Right lobe of liver (tissue), 6 donors: Measurements from ENCODE around the gene OPN1LW. TPM values are rescaled to one million over a fixed set of nuclear protein-coding genes. Genes with fewer than 3 reads are reported as not detected.
A peak's percentile ranks its signal among the peaks of the same experiment; 100 is the strongest.
"Not testable (repeated sequence)": the region's sequence is repeated elsewhere in the genome, so short reads cannot be mapped to it uniquely, and the experiment has no call there.

Source experiments
- ATAC-seq, 4 donors: fragments of 200-7000 bp; cut with Tn5 transposase; one replicate each; pipeline ENCODE4 v1.9.1; 2020; ENCODE audit warnings: mild to moderate bottlenecking in 4 of 4, moderate library complexity in 4 of 4
- DNase-seq, 3 donors: peaks; one replicate each; pipeline ENCODE4 v3.0.0-alpha.2; 2020
- H3K27ac ChIP-seq, 3 donors: fragments of 200-600 bp; one replicate each; pipeline ENCODE4 v1.8.0; 2022
- H3K27me3 ChIP-seq, 2 donors: fragments of 200-600 bp; one replicate each; pipeline ENCODE4 v1.8.0; 2022
- H3K36me3 ChIP-seq, 4 donors: fragments of 200-600 bp; sonication (generic) in 1 of 4; one replicate each; pipeline versions ENCODE4 v1.5.1 to v1.8.0; 2017 to 2022; ENCODE audit warnings: control low read depth in 1 of 4
- H3K4me1 ChIP-seq, 4 donors: fragments of 200-600 bp; sonication (generic) in 1 of 4; one replicate each; pipeline versions ENCODE4 v1.5.1 to v1.8.0; 2017 to 2022; ENCODE audit warnings: control low read depth in 1 of 4
- H3K4me3 ChIP-seq, 3 donors: fragments of 200-600 bp; one replicate each; pipeline ENCODE4 v1.8.0; 2022
- H3K9me3 ChIP-seq, 4 donors: fragments of 200-600 bp; sonication (generic) in 1 of 4; one replicate each; pipeline versions ENCODE4 v1.5.1 to v1.8.0; 2017 to 2022; ENCODE audit warnings: control low read depth in 1 of 4
- CTCF ChIP-seq, 4 donors: fragments of 200-600 bp in 3 of 4; fragments of 450-650 bp in 1 of 4; IDR thresholded peaks; one replicate each; pipeline versions ENCODE4 v1.5.1 to v1.8.0; 2016 to 2022; ENCODE audit warnings: antibody characterized with exemption in 4 of 4, mild to moderate bottlenecking in 2 of 4
- POLR2A ChIP-seq: fragments of 450-650 bp; IDR thresholded peaks from one replicate; pipeline ENCODE4 v1.6.1; 2017; ENCODE audit warnings: antibody characterized with exemption, mild to moderate bottlenecking
- WGBS: methylation state at CpG from one replicate; pipeline ENCODE4 v1.1.6; 2018; ENCODE audit warnings: low coverage, low lambda C conversion rate; ENCODE audit not compliant: insufficient coverage; ENCODE audit errors: missing lambda C conversion rate; 5-methylcytosine and 5-hydroxymethylcytosine counted together
- intact Hi-C, 2 donors: fragments of 100-400 bp; cut with DNase I; formaldehyde crosslinking; loops; one replicate each; pipeline versions ENCODE4 v1.11.2 to v1.14.1; 2022
- total RNA-seq, 6 experiments: library from RNA; depleted of rRNA in 2 of 6; stranded (reverse); fragments of >200 nt in 2 of 6; fragmentation: NEBNext Ultra II Directional in 3 of 6; extraction: Animal tissue kit (Norgen Biotek cat#: 25700) in 3 of 6; gene quantifications; one replicate each; pipeline versions ENCODE4 v1.1.0 to v1.2.4, GENCODE V29; 2016 to 2023
- donor health status: DM: no; HTN: yes; CAD: no.
- donor health status: DM: no; HTN: no; CAD: no.
- donor health status: DM: no; HTN: no; CAD: no.
- donor health status: DM: no; HTN: yes; CAD: no.
- donor health status: DM: no; HTN: yes; CAD: no.

OPN1LW gene
- total RNA-seq, 6 experiments from 2014 or later: not detected

- intact Hi-C loops: no loop called here
- no peak for ATAC-seq
These were observed 1.7 kb upstream of the OPN1LW start for GRCh38 chrX:154142386-154142785.

DNA sequence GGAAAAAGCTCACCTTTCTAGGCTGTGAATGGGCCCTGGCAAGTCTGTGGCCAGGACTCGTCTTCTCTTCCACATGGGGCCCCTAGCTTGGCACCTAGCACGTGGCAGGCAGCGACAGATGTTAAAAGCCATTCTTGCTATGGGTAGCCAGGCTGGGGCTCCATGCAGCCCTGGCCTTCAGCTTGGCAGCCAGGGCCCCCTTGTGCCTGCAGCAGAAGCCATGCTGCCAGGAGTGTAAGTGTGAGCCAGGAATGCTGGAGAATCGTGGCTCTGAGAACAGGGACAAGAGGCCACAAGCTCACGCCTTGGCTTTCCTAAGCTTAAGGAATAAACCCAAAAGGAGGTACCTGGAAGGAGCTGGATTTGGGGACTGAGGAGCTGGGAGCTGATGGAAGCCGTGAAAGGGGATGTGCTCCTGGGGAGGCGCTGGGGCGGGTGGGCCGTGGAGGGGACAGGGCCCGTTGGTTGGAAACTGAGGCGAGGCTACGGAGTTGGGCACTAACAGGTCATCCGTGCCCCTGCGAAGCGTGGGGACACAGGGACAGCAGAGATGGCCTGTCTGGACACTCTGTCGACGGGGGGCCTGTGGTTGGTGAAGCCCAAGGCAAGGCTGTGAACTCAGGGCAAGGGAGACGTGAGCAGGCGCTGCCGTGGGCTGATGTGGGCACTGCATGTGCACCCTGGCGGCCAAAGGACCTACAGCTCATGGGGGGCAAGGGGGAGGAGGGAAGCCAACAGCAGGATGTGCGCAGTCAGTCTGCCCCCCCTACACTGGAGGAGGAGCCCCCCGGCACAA lies 895 bp upstream of the OPN1LW start:
- Histone ChIP-seq H3K27ac (no peak overlapping the region), H3K4me3 (no peak overlapping the region), H3K4me1 (no peaks in the 10 kb centered on the region), H3K9me3 (no peaks in the 10 kb centered on the region), H3K36me3 (no peaks in the 10 kb centered on the region), H3K27me3 (no peaks in the 10 kb centered on the region)
- ATAC-seq (no peak), DNase-seq (peak in 2 of 3 donors; percentile 24 to 25)
- intact Hi-C loops: no loop called here
- 76% methylated on average over 10 of the region's 23 CpGs for WGBS
- TF ChIP-seq CTCF (IDR thresholded peaks at IDR 0.05): no peak
- TF ChIP-seq POLR2A: no peak

More at GRCh38 chrX:154142386-154142785, 1.7 kb upstream of the OPN1LW start:
- Histone ChIP-seq H3K4me3 (no peak overlapping the region), H3K9me3 (no peaks in the 10 kb centered on the region), H3K4me1 (no peaks in the 10 kb centered on the region), H3K36me3 (no peaks in the 10 kb centered on the region), H3K27me3 (no peaks in the 10 kb centered on the region), H3K27ac (no peak overlapping the region)
- TF ChIP-seq POLR2A (no peak), CTCF (IDR thresholded peaks at IDR 0.05) (no peak)
- 73% methylated on average over 7 of the region's 8 CpGs for WGBS
- DNase-seq: no peak

DNA sequence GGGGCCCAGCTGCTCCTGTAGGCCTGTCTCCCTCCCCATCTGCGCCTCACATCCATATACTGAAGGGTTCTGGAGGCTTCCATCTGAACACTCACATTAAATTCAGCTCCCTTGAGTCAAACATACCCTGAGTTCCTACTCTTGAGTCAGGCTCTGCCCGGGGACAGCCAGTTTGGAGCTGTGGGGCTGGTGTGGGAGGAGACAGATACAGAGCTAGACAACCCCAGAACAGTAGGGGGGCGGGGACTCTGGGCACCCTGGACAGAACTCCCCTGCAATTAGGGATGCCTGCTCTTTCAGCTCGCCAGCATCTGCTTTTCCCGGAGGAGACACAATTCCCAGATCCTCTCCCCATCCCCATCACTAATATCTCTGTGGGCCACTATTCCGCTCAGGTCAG lies 7.0 kb downstream of the OPN1LW start:
- DNase-seq, H3K36me3 ChIP-seq, H3K9me3 ChIP-seq, ATAC-seq, intact Hi-C loops, H3K4me3 ChIP-seq, H3K27ac ChIP-seq, H3K4me1 ChIP-seq, H3K27me3 ChIP-seq: not testable (repeated sequence)
- no CpG with 5 or more reads among the region's 6 CpGs for WGBS

DNA sequence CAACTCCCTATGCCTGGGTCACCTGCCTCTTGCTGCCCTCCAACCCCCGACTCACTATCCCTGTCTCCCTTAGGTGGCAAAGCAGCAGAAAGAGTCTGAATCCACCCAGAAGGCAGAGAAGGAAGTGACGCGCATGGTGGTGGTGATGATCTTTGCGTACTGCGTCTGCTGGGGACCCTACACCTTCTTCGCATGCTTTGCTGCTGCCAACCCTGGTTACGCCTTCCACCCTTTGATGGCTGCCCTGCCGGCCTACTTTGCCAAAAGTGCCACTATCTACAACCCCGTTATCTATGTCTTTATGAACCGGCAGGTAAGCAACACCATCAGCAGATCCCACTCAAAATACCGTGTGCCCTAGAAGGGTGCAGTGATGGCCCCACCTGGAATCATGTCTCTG lies 12.2 kb downstream of the OPN1LW start:
- DNase-seq: peak in 2 of 3 donors; percentile 14 to 40
- H3K27me3 ChIP-seq, H3K27ac ChIP-seq, ATAC-seq, H3K36me3 ChIP-seq, H3K4me1 ChIP-seq, H3K4me3 ChIP-seq, H3K9me3 ChIP-seq, intact Hi-C loops: not testable (repeated sequence)
- 92% methylated on average over 7 of the region's 11 CpGs for WGBS

GRCh38 chrX:154157207-154157606 lies 13.2 kb downstream of the OPN1LW start:
- H3K9me3 ChIP-seq, H3K4me1 ChIP-seq, H3K27me3 ChIP-seq, H3K36me3 ChIP-seq, H3K27ac ChIP-seq, DNase-seq, H3K4me3 ChIP-seq, intact Hi-C loops: not testable (repeated sequence)
- peak in 3 of 4 donors; percentile 58 to 71 (median 70) for ATAC-seq
- WGBS: no CpG with 5 or more reads among the region's 2 CpGs

DNA sequence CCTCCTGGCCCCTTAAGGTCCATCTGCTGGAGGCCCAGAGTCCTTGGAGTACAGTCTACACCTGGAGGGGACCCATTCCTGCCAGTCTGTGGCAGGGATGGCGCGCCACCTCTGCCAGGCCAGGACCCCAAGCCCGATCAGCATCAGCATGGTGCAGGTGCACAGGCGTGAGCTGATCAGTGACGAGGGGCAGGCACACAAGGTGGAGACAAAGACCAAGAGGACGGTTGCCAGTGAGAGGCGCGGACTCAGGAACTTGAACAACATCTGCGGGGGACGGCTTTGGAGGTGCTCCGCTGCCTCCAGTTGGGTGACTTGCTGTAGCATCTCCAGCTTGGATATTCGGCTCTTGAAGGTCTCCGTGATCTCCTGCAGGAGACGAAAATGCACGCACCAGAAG lies 15.3 kb downstream of the OPN1LW start:
- H3K36me3 ChIP-seq, H3K4me3 ChIP-seq, DNase-seq, intact Hi-C loops, H3K4me1 ChIP-seq, H3K27ac ChIP-seq, ATAC-seq, H3K27me3 ChIP-seq, H3K9me3 ChIP-seq: not testable (repeated sequence)
- no CpG with 5 or more reads among the region's 15 CpGs for WGBS

- H3K4me1 ChIP-seq, H3K27me3 ChIP-seq, DNase-seq, H3K9me3 ChIP-seq, H3K27ac ChIP-seq, intact Hi-C loops, H3K4me3 ChIP-seq, H3K36me3 ChIP-seq, ATAC-seq: not testable (repeated sequence)
- no CpG with 5 or more reads among the region's 8 CpGs for WGBS
These were observed 20.9 kb downstream of the OPN1LW start for GRCh38 chrX:154164902-154165301.

GRCh38 chrX:154168384-154168783 lies 24.3 kb downstream of the OPN1LW start:
- intact Hi-C loops, H3K36me3 ChIP-seq, H3K27ac ChIP-seq, H3K9me3 ChIP-seq, H3K4me3 ChIP-seq, H3K27me3 ChIP-seq, H3K4me1 ChIP-seq, DNase-seq: not testable (repeated sequence)
- WGBS: no CpG with 5 or more reads among the region's 13 CpGs
- ATAC-seq: peak in 2 of 4 donors; percentile 35 to 36

DNA sequence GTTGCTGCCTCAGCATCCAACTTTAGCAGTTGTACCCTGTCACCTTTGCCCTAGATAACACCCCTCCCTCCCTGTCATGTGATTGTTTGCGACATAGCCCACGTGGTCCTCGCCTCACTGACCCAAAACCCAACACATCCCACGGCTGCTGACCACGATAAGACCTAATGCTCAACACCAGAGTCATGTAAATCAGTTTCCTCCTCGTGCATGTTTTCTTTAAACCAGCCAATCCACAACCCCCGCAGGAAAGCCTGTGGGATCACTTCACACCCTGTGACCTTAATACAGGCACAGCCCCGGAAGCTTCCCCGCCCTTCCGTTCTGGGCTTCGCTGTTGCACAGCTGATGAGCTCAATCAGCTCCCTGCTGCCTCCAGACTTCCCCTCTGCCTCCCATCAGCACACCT lies 28.5 kb downstream of the OPN1LW start:
- H3K9me3 ChIP-seq, DNase-seq, intact Hi-C loops, H3K36me3 ChIP-seq, H3K4me3 ChIP-seq, H3K4me1 ChIP-seq, H3K27ac ChIP-seq, H3K27me3 ChIP-seq: not testable (repeated sequence)
- WGBS: no CpG with 5 or more reads among the region's 11 CpGs
- ATAC-seq: peak; percentile 33 to 89 (median 84)

DNA sequence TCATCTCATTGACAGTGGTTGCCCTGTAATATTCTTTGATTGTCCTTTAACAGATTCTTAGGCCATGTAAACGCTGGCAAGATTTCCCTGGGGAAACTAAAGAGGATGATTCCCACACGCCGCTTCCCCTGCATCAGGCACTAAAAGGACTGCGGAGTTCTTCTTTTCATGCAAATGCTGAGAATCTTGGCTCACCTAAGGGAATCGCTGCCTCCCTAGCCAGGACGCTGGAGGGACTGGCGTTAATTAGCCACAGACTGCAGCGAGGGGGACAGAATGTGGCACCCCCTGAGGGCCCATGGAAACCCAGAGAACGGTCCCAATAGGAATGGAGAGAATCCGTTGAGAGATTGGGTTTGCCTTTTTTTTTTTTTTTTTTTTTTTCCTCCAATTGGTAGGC lies 30.3 kb downstream of the OPN1LW start:
- ATAC-seq, H3K4me3 ChIP-seq, H3K27me3 ChIP-seq, H3K27ac ChIP-seq, H3K36me3 ChIP-seq, DNase-seq, intact Hi-C loops, H3K9me3 ChIP-seq, H3K4me1 ChIP-seq: not testable (repeated sequence)
- no CpG with 5 or more reads among the region's 10 CpGs for WGBS
